HUES48 (cell line): Measurements from ENCODE around the gene ARHGEF26.

Experiments
- H3K27ac ChIP-seq: one replicate; pipeline ENCODE4 v1.7.0; 2013; ENCODE audit warnings: low read depth, low read length, inconsistent platforms
- H3K27me3 ChIP-seq: 2 replicates; pipeline ENCODE4 v1.6.1; 2013; ENCODE audit warnings: mild to moderate bottlenecking, low read length; ENCODE audit not compliant: control insufficient read depth, insufficient read depth
- H3K36me3 ChIP-seq: 2 replicates; pipeline ENCODE4 v1.6.1; 2013; ENCODE audit warnings: low read length; ENCODE audit not compliant: control insufficient read depth, insufficient read depth
- H3K4me1 ChIP-seq: 2 replicates; pipeline ENCODE4 v1.6.1; 2013; ENCODE audit warnings: mild to moderate bottlenecking, low read length; ENCODE audit not compliant: control insufficient read depth, insufficient read depth
- H3K4me3 ChIP-seq: 2 replicates; pipeline ENCODE4 v1.5.1; 2013; ENCODE audit warnings: mild to moderate bottlenecking, low read depth, low read length
- H3K9ac ChIP-seq: 2 replicates; pipeline ENCODE4 v1.6.1; 2013; ENCODE audit warnings: mild to moderate bottlenecking, low read depth, low read length, moderate library complexity
- H3K9me3 ChIP-seq: 2 replicates; pipeline ENCODE4 v1.6.1; 2013; ENCODE audit warnings: low read length; ENCODE audit not compliant: control insufficient read depth, insufficient read depth

ARHGEF26 gene

DNA sequence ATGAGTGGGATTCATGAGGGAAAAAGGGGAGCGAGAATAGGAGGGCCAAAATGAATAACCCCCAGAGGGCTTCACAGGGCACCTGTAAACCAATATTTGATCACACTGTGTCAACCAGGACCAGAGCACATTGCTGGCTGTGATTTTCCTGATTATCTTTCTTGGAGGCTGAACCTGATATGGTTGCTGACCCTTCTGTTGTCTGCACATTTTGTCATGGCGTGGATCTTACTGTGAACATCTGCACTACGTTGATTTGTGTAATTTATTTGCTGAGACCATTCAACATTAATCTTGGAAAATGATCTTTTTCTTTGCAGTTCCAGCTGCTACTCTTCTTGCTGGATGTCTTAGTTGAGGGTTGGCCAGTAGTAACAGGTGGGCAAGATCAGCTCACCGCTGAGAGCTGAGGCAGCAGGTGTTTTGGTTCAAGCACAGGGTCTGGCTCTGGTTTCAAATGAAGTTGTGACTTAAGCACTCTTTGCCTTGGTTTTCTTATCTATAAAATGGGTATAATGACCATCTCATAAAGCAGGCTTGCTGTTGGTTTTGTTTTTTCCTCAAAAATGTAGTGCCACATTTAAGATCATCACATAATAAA lies 61.2 kb downstream of the ARHGEF26 start:
- no peak overlapping the region for H3K4me3 ChIP-seq
- H3K27ac ChIP-seq = no peak overlapping the region
- no peaks in the 10 kb centered on the region for H3K27me3 ChIP-seq
- H3K36me3 ChIP-seq = no peaks in the 10 kb centered on the region
- H3K9me3 ChIP-seq = no peaks in the 10 kb centered on the region
- no peak overlapping the region for H3K9ac ChIP-seq
- peaks cover 7% of the 10 kb centered on the region for H3K4me1 ChIP-seq

- no peaks in the 10 kb centered on the region for H3K36me3 ChIP-seq
- no peak overlapping the region for H3K4me3 ChIP-seq
- no peaks in the 10 kb centered on the region for H3K9me3 ChIP-seq
- H3K27me3 ChIP-seq = no peaks in the 10 kb centered on the region
- H3K4me1 ChIP-seq = peaks cover 7% of the 10 kb centered on the region
- H3K9ac ChIP-seq = no peak overlapping the region
- no peak overlapping the region for H3K27ac ChIP-seq
These were observed 61.8 kb downstream of the ARHGEF26 start for GRCh38 chr3:154182975-154183374.

DNA sequence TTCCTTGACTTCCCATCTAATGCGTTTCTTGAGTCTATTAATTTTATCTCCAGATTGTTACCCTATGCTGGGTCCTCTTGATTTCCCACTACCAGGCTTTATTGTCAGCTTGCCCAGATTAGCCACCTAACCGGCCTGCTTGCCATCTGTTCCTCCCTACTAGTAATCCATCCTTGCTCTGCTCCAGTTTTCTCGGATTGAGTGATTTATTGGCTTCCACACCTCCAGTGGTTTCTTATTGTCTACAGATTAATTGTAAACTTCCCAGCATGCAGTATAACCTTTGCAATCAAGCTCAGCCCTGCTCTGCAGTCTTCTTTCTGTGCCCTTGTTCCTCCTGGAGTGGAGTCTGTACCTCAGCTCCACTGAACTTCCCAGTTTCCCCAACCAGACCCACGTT lies 63.4 kb downstream of the ARHGEF26 start:
- no peak overlapping the region for H3K4me3 ChIP-seq
- H3K9ac ChIP-seq = no peak overlapping the region
- peaks cover 7% of the 10 kb centered on the region for H3K4me1 ChIP-seq
- no peak overlapping the region for H3K27ac ChIP-seq
- no peaks in the 10 kb centered on the region for H3K9me3 ChIP-seq
- H3K27me3 ChIP-seq = no peaks in the 10 kb centered on the region
- H3K36me3 ChIP-seq = no peaks in the 10 kb centered on the region

DNA sequence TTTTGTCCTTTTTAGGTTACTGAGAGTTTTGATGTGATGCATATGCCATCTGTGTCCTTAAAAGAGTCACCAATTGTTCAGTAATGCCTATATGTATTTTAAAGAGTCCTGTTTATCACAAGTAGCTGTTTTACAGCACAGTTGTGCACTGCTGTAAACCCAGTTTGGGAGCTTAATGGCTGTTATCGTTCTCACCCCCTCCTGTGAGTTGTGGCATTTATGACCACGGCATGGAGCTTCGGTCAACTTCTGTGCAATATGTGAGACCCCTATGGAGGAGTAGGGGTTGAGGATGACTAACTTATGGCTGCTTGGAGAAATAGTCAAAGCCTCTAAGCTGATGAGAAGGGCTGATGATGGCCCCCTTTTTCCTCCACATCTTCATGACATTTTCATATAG lies 67.2 kb downstream of the ARHGEF26 start:
- H3K36me3 ChIP-seq = 0 out of 2 replicates have a peak, but pooled peaks cover 5% of the 10 kb centered on the region
- no peaks in the 10 kb centered on the region for H3K27me3 ChIP-seq
- H3K4me3 ChIP-seq = no peak overlapping the region
- no peak overlapping the region for H3K27ac ChIP-seq
- no peak overlapping the region for H3K9ac ChIP-seq
- H3K9me3 ChIP-seq = no peaks in the 10 kb centered on the region
- no peaks in the 10 kb centered on the region for H3K4me1 ChIP-seq

- Histone ChIP-seq H3K36me3 (0 out of 2 replicates have a peak, but pooled peaks cover 5% of the 10 kb centered on the region), H3K9ac (no peak overlapping the region), H3K4me1 (no peaks in the 10 kb centered on the region), H3K4me3 (no peak overlapping the region), H3K27ac (no peak overlapping the region), H3K9me3 (no peaks in the 10 kb centered on the region), H3K27me3 (no peaks in the 10 kb centered on the region)
These were observed 67.7 kb downstream of the ARHGEF26 start for GRCh38 chr3:154188846-154189245.

DNA sequence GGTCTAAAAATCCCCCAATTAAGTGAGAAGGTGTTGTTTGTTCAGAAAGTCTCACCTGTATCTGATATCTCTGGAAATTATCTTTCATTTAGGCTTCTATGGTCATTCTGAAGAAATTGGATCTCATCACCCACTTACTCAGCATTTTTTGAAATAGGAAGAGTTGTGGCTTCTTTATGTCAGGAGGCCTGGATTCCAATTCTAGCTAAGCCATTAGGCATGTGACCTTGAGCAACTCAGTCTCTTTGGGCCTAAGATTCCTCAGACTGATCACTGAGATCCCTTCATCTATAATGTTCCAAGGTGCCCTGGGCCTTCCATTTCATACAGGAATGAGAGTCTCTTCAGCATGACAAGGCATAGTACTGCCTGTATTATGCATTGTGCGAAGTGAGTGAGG lies 70.3 kb downstream of the ARHGEF26 start:
- H3K27ac ChIP-seq = no peak overlapping the region
- 0 out of 2 replicates have a peak, but pooled peaks cover 18% of the 10 kb centered on the region for H3K36me3 ChIP-seq
- H3K9ac ChIP-seq = no peak overlapping the region
- H3K9me3 ChIP-seq = no peaks in the 10 kb centered on the region
- no peak overlapping the region for H3K4me3 ChIP-seq
- H3K4me1 ChIP-seq = peaks cover 14% of the 10 kb centered on the region; the same call in 1 of the 2 replicates
- no peaks in the 10 kb centered on the region for H3K27me3 ChIP-seq

DNA sequence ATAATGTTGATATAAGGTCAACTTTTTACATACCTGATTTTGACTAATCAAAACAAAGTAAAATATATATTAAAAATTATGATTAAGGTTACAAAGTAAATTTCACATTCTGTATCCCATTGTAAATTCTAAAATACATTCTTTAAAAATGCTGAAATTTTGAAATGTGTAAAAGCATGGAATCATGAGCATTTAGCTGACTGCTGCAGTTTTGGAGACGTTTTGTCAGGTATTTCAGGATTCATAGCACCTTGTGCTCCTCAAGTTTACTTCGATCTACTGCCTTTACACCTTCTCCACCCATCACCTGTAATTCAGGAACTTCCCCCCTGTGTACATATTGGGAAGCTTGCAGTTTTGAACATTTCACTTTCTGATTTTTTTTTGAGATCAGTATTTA lies 71.0 kb downstream of the ARHGEF26 start:
- H3K4me3 ChIP-seq = no peak overlapping the region
- no peak overlapping the region for H3K27ac ChIP-seq
- H3K9me3 ChIP-seq = no peaks in the 10 kb centered on the region
- H3K9ac ChIP-seq = no peak overlapping the region
- no peaks in the 10 kb centered on the region for H3K27me3 ChIP-seq
- 0 out of 2 replicates have a peak, but pooled peaks cover 18% of the 10 kb centered on the region for H3K36me3 ChIP-seq
- peaks cover 14% of the 10 kb centered on the region; the same call in 1 of the 2 replicates for H3K4me1 ChIP-seq

DNA sequence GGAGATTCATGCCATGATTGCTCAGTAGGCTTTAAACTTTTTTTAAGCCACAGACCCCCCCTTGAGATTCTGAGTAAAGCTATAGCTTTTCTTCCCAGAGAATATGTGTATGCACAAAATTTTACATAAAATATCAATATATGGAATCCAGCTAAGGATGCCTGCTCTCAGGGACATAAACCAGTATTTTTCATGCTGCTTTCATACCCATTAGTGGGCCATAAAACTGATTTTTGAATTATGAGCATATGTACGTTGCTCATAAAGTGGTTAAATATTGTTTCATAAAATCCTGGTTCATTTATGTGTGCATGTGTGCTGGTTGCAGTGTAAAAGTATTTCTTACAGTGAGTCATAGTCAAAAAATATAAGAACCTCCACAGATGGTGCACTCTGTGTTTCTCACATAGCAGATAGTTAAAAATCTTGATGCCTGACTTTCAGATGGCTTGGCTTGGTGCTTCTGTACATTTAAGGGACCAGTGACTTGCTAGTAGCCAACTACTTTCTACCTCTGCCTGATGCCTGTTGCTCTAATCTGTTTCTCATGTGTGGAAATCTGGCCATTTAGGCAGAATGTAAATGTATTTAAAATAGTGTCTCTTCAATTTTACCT lies 71.9 kb downstream of the ARHGEF26 start:
- Histone ChIP-seq H3K36me3 (0 out of 2 replicates have a peak, but pooled peaks cover 18% of the 10 kb centered on the region), H3K9me3 (no peaks in the 10 kb centered on the region), H3K27ac (no peak overlapping the region), H3K9ac (no peak overlapping the region), H3K4me3 (no peak overlapping the region), H3K4me1 (peaks cover 14% of the 10 kb centered on the region; the same call in 1 of the 2 replicates), H3K27me3 (no peaks in the 10 kb centered on the region)

DNA sequence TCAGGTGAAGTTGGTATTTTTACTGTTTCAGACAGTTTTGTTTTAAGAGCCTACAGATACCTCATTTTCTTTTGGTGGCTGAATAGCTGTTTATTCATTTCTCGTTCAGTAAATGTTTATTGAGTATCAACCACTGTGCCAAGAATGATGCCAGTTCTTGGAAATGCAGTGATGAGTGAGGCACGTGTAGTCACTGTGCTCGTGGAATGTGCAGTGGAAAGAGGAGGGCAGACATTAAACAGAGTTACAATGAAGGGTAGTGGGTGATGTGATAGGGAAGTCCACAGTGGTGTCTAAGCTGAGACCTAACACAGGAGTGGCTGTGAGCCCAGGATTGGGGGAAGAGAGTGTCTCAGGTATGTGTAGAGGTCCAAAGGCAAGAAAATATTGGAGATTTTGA lies 73.7 kb downstream of the ARHGEF26 start:
- H3K4me3 ChIP-seq = no peak overlapping the region
- H3K27me3 ChIP-seq = no peaks in the 10 kb centered on the region
- H3K9me3 ChIP-seq = no peaks in the 10 kb centered on the region
- no peak overlapping the region for H3K27ac ChIP-seq
- H3K36me3 ChIP-seq = 0 out of 2 replicates have a peak, but pooled peaks cover 18% of the 10 kb centered on the region
- no peak overlapping the region for H3K9ac ChIP-seq
- peaks cover 14% of the 10 kb centered on the region; the same call in 1 of the 2 replicates for H3K4me1 ChIP-seq

- no peaks in the 10 kb centered on the region for H3K9me3 ChIP-seq
These were observed 74.6 kb downstream of the ARHGEF26 start for GRCh38 chr3:154195620-154196356.

GRCh38 chr3:154197751-154198150 lies 76.6 kb downstream of the ARHGEF26 start:
- Histone ChIP-seq H3K4me1 (peaks cover 14% of the 10 kb centered on the region; the same call in 1 of the 2 replicates), H3K9ac (no peak overlapping the region), H3K27ac (no peak overlapping the region), H3K4me3 (no peak overlapping the region), H3K36me3 (0 out of 2 replicates have a peak, but pooled peaks cover 12% of the 10 kb centered on the region), H3K27me3 (no peaks in the 10 kb centered on the region), H3K9me3 (no peaks in the 10 kb centered on the region)

More at GRCh38 chr3:154195620-154196356, 74.6 kb downstream of the ARHGEF26 start:
- Histone ChIP-seq H3K27me3 (no peaks in the 10 kb centered on the region), H3K27ac (no peak overlapping the region), H3K4me1 (peaks cover 14% of the 10 kb centered on the region; the same call in 1 of the 2 replicates), H3K36me3 (0 out of 2 replicates have a peak, but pooled peaks cover 18% of the 10 kb centered on the region), H3K4me3 (no peak overlapping the region), H3K9ac (no peak overlapping the region)
